PC-9 (cell line): ENCODE measurements around the gene TMBIM6. TPM values are rescaled to one million over a fixed set of nuclear protein-coding genes. Genes with fewer than 3 reads are reported as not detected.
"Not testable (repeated sequence)": the region's sequence is repeated elsewhere in the genome, so short reads cannot be mapped to it uniquely, and the experiment has no call there.

ENCODE experiments used
- BruUV-seq: library from RNA; stranded (reverse); fragments of 400-500 nt; replicated peaks from 2 replicates; lab custom pipeline; 2021; lab: Mats Ljungman, UMichigan
- CTCF ChIA-PET: fragments of 300-600 bp; sonication (Branson Sonifier 250); formaldehyde crosslinking; loops from one replicate; lab custom pipeline; 2022; ENCODE audit warnings: antibody characterized with exemption; lab: Charles Lee
- POLR2A ChIA-PET: fragments of 300-600 bp; sonication (Branson Sonifier 250); formaldehyde crosslinking; loops from one replicate; lab custom pipeline; 2022; ENCODE audit warnings: antibody characterized with exemption; ENCODE audit not compliant: unreplicated experiment; lab: Charles Lee
- DNase-seq, 2 experiments: peaks; one replicate each; pipeline versions ENCODE4 v3.0.0 to v3.0.0-alpha.2; 2015 to 2022; ENCODE audit warnings: mixed read lengths in 1 of 2
- H2AFZ ChIP-seq: fragments of 200-600 bp; sonication (generic); 2 replicates; pipeline ENCODE4 v1.8.1; 2017; ENCODE audit warnings: antibody characterized with exemption
- H3F3A ChIP-seq: fragments of 200-600 bp; sonication (generic); 2 replicates; pipeline ENCODE4 v1.8.1; 2017; ENCODE audit warnings: antibody characterized with exemption, mild to moderate bottlenecking, low read depth; ENCODE audit not compliant: insufficient read depth
- H3K27ac ChIP-seq: fragments of 200-600 bp; sonication (generic); 2 replicates; pipeline ENCODE4 v1.6.1; 2016; ENCODE audit warnings: mixed run types
- H3K27me3 ChIP-seq: fragments of 200-600 bp; sonication (generic); 2 replicates; pipeline ENCODE4 v1.6.1; 2016; ENCODE audit warnings: low read depth, mixed run types; ENCODE audit not compliant: insufficient read depth
- H3K36me3 ChIP-seq: fragments of 200-600 bp; sonication (generic); 2 replicates; pipeline ENCODE4 v1.6.1; 2016; ENCODE audit warnings: low read depth, mixed run types
- H3K4me1 ChIP-seq: fragments of 200-600 bp; sonication (generic); replicated peaks from 2 replicates; pipeline ENCODE4 v1.6.1; 2016; ENCODE audit warnings: mixed run types; ENCODE audit not compliant: insufficient read depth
- H3K4me2 ChIP-seq: fragments of 200-600 bp; sonication (generic); 2 replicates; pipeline ENCODE4 v1.6.1; 2017; ENCODE audit warnings: mixed run types
- H3K4me3 ChIP-seq: fragments of 200-600 bp; sonication (generic); 2 replicates; pipeline ENCODE4 v1.6.1; 2016; ENCODE audit warnings: mixed run types
- H3K79me2 ChIP-seq: fragments of 200-600 bp; sonication (generic); 2 replicates; pipeline ENCODE4 v1.6.1; 2017; ENCODE audit warnings: low read depth, mixed run types
- H3K9me2 ChIP-seq: fragments of 200-600 bp; sonication (generic); 2 replicates; pipeline ENCODE4 v1.8.1; 2017; ENCODE audit warnings: mild to moderate bottlenecking; ENCODE audit not compliant: insufficient read depth
- H3K9me3 ChIP-seq: fragments of 200-600 bp; sonication (generic); 2 replicates; pipeline ENCODE4 v1.8.1; 2016; ENCODE audit warnings: low read depth; ENCODE audit not compliant: insufficient read depth
- H4K20me1 ChIP-seq: fragments of 200-600 bp; sonication (generic); 2 replicates; pipeline ENCODE4 v1.8.1; 2017; ENCODE audit not compliant: insufficient read depth
- CTCF ChIP-seq: fragments of 200-600 bp; sonication (generic); conservative IDR thresholded peaks from 2 replicates; pipeline ENCODE4 v1.6.1; 2017; ENCODE audit warnings: mixed run types, antibody characterized with exemption, mild to moderate bottlenecking, moderate library complexity
- EZH2 ChIP-seq: fragments of 200-600 bp; sonication (generic); IDR thresholded peaks from 2 replicates; pipeline ENCODE4 v1.8.0; 2017; ENCODE audit warnings: antibody characterized with exemption, low read depth
- intact Hi-C: fragments of 100-400 bp; cut with micrococcal nuclease; formaldehyde crosslinking; loops from one replicate; pipeline ENCODE4 v1.10.0; 2022; ENCODE audit not compliant: unreplicated experiment
- total RNA-seq: library from RNA; stranded (reverse); gene quantifications from 2 replicates; pipeline ENCODE4 v1.2.3, GENCODE V29; 2021

Gene TMBIM6
- total RNA-seq, 1 experiment from 2014 or later: 690 TPM

DNA sequence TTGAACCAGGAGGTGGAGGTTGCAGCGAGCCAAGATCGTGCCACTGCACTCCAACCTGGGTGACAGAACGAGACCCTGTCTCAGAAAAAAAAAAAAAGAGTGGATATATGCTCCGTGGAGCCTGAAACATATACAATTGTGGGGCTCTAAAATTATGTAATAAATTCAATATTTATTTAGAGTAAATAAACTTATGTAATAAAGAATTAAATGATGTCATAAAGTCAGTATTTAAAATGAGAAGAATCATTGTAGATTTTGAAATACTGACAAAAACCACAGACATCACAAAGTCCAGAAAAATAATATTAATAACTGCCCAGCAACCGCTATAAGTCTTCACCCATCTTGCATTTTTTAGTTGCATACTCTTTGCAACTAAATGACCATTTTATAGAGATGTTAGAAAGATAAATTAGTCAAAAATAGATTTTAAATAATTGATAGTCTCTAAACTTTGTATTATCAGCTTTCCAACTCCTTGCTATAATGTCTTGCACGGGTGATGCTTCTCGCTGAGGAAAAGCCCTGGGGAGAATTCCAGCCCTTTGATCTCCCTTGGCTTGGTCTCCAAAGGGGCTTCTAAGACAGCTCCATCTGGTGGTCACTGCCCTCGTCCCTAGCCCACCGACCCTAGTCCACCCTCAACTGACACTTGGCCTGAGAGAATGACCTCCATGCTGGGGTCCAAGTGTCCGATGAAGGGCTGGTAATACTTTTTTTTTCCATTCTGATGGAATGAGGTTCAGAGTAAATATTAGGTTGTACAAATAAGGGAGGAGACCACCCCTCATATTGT lies 7.9 kb upstream of the TMBIM6 start:
- intact Hi-C loops: no loop called here
- CTCF ChIA-PET: interaction anchor here (0.7 kb wide), 2 partner anchors 110 to 225 kb away, joined by 3 read pairs; no protein-coding TSS in a partner anchor
- Histone ChIP-seq H3K27ac (no peak overlapping the region), H2AFZ (no peak overlapping the region), H3K27me3 (no peaks in the 10 kb centered on the region), H3K9me3 (no peaks in the 10 kb centered on the region), H3K79me2 (no peaks in the 10 kb centered on the region), H3K4me2 (no peak overlapping the region), H4K20me1 (no peaks in the 10 kb centered on the region), H3K36me3 (no peaks in the 10 kb centered on the region), H3K4me1 (no peaks in the 10 kb centered on the region), H3K9me2 (no peaks in the 10 kb centered on the region), H3K4me3 (no peak overlapping the region), H3F3A (no peaks in the 10 kb centered on the region)
- POLR2A ChIA-PET: no interaction called here
- DNase-seq: no peak
- TF ChIP-seq CTCF: no peak
- TF ChIP-seq EZH2: no peak
- no TSS peak for BruUV-seq

- H3K9me3 ChIP-seq, CTCF ChIA-PET, H3K27me3 ChIP-seq, H4K20me1 ChIP-seq, H3K9me2 ChIP-seq, H3K27ac ChIP-seq, H3F3A ChIP-seq, H3K4me1 ChIP-seq, DNase-seq, BruUV-seq, H3K36me3 ChIP-seq, H2AFZ ChIP-seq, H3K79me2 ChIP-seq, H3K4me2 ChIP-seq, intact Hi-C loops, H3K4me3 ChIP-seq, POLR2A ChIA-PET: not testable (repeated sequence)
Observed at GRCh38 chr12:49734900-49735299, 6.5 kb upstream of the TMBIM6 start.

GRCh38 chr12:49738721-49739120 lies 2.6 kb upstream of the TMBIM6 start:
- peaks cover 12% of the 10 kb centered on the region for H3K4me1 ChIP-seq
- H3K9me3 ChIP-seq, H2AFZ ChIP-seq, H3K36me3 ChIP-seq, intact Hi-C loops, H3K27me3 ChIP-seq, BruUV-seq, H3K4me2 ChIP-seq, H3K27ac ChIP-seq, H3K4me3 ChIP-seq, H3K9me2 ChIP-seq, POLR2A ChIA-PET, DNase-seq, CTCF ChIA-PET: not testable (repeated sequence)
- H4K20me1 ChIP-seq: peaks cover 17% of the 10 kb centered on the region
- peaks cover 14% of the 10 kb centered on the region; the same call in 1 of the 2 replicates for H3F3A ChIP-seq
- peaks cover 23% of the 10 kb centered on the region for H3K79me2 ChIP-seq

GRCh38 chr12:49740277-49740676 lies 1.1 kb upstream of the TMBIM6 start:
- H3K9me3 ChIP-seq, DNase-seq, H3K27ac ChIP-seq, BruUV-seq, H3K4me3 ChIP-seq, H2AFZ ChIP-seq, H3K27me3 ChIP-seq, H3K4me2 ChIP-seq, POLR2A ChIA-PET, intact Hi-C loops, H3K9me2 ChIP-seq: not testable (repeated sequence)
- H3K79me2 ChIP-seq: peaks cover 38% of the 10 kb centered on the region
- H4K20me1 ChIP-seq: peaks cover 32% of the 10 kb centered on the region
- H3K36me3 ChIP-seq: peaks cover 13% of the 10 kb centered on the region
- CTCF ChIA-PET: interaction anchor here (0.6 kb wide), 3 partner anchors 207 to 888 kb away, joined by 3 to 13 read pairs (median 8); partner anchors contain the start of gene DDX23
- H3K4me1 ChIP-seq: peaks cover 20% of the 10 kb centered on the region
- H3F3A ChIP-seq: peaks cover 18% of the 10 kb centered on the region; the same call in 1 of the 2 replicates
